Uterus (tissue), 2 donors: ENCODE results near the gene FARS2.

Experiments
- POLR2A ChIP-seq, 2 donors: fragments of 450-650 bp; IDR thresholded peaks; one replicate each; pipeline ENCODE4 v1.6.1; 2016; ENCODE audit warnings: antibody characterized with exemption in 2 of 2, mild to moderate bottlenecking in 1 of 2, moderate library complexity in 1 of 2
- TF ChIP-seq, protein P1 (sequence below), 4 experiments: fragments of 200-600 bp in 2 of 4; fragments of 450-650 bp in 2 of 4; sonication (generic) in 2 of 4; IDR thresholded peaks; one replicate each; pipeline ENCODE4 v1.5.1; 2016 to 2019; ENCODE audit warnings: antibody characterized with exemption in 4 of 4, mild to moderate bottlenecking in 2 of 4, moderate library complexity in 1 of 4

- TF ChIP-seq, protein P1, sequence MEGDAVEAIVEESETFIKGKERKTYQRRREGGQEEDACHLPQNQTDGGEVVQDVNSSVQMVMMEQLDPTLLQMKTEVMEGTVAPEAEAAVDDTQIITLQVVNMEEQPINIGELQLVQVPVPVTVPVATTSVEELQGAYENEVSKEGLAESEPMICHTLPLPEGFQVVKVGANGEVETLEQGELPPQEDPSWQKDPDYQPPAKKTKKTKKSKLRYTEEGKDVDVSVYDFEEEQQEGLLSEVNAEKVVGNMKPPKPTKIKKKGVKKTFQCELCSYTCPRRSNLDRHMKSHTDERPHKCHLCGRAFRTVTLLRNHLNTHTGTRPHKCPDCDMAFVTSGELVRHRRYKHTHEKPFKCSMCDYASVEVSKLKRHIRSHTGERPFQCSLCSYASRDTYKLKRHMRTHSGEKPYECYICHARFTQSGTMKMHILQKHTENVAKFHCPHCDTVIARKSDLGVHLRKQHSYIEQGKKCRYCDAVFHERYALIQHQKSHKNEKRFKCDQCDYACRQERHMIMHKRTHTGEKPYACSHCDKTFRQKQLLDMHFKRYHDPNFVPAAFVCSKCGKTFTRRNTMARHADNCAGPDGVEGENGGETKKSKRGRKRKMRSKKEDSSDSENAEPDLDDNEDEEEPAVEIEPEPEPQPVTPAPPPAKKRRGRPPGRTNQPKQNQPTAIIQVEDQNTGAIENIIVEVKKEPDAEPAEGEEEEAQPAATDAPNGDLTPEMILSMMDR (IDR thresholded peaks at IDR 0.05), result no peak
- TF ChIP-seq POLR2A (IDR thresholded peaks at IDR 0.05), result no peak
Measured at GRCh38 chr6:5443491-5443890, 182.2 kb downstream of the FARS2 start.
